ENCODE measurements around the gene SPATA3. TPM values are rescaled to one million over a fixed set of nuclear protein-coding genes. Genes with fewer than 3 reads are reported as not detected.
"Not testable (repeated sequence)": the region's sequence is repeated elsewhere in the genome, so short reads cannot be mapped to it uniquely, and the experiment has no call there.

The SPATA3 gene
- polyA plus RNA-seq, 1 experiment: not detected

- no peak for DNase-seq (ENCODE audit: low read depth, low spot score)
- no peak for TF ChIP-seq CTCF (IDR thresholded peaks at IDR 0.05; ENCODE audit: low read depth, low read length)
- ChIA-PET POLR2A (interaction anchor here (0.5 kb wide), 1 partner anchor 132 kb away, joined by 4 read pairs; no protein-coding TSS in a partner anchor), CTCF (interaction anchor here (0.6 to 2.8 kb wide), 5 partner anchors 20 to 810 kb away, joined by 3 to 9 read pairs (median 5); no protein-coding TSS in a partner anchor)
- Histone ChIP-seq H3K27ac (ENCODE audit: low read depth, low read length) (no peak overlapping the region), H3K4me3 (ENCODE audit: low read depth, low read length) (no peak overlapping the region), H3K9me3 (ENCODE audit: control insufficient read depth, insufficient read depth, low read length) (peaks cover 7% of the 10 kb centered on the region; the same call in 1 of the 2 replicates), H3K27me3 (ENCODE audit: control insufficient read depth, insufficient read depth, low read length) (no peaks in the 10 kb centered on the region)
Measured at GRCh38 chr2:230967113-230967512, 28.8 kb upstream of the SPATA3 start.

GRCh38 chr2:230968314-230968713 lies 27.6 kb upstream of the SPATA3 start:
- H3K9me3 ChIP-seq (ENCODE audit: control insufficient read depth, insufficient read depth, low read length); DNase-seq (ENCODE audit: low read depth, low spot score); H3K27me3 ChIP-seq (ENCODE audit: control insufficient read depth, insufficient read depth, low read length); H3K4me3 ChIP-seq (ENCODE audit: low read depth, low read length); POLR2A ChIA-PET; H3K27ac ChIP-seq (ENCODE audit: low read depth, low read length): not testable (repeated sequence)
- CTCF ChIA-PET: interaction anchor here (0.6 to 2.3 kb wide), 5 partner anchors 18 to 259 kb away, joined by 3 to 7 read pairs (median 4); no protein-coding TSS in a partner anchor

GRCh38 chr2:230968921-230969658 lies 26.8 kb upstream of the SPATA3 start:
- H3K27ac ChIP-seq (ENCODE audit: low read depth, low read length): no peak overlapping the region
- no peak for DNase-seq (ENCODE audit: low read depth, low spot score)
- CTCF ChIA-PET: interaction anchor here (1.6 kb wide), 1 partner anchor 18 kb away, joined by 10 read pairs; no protein-coding TSS in a partner anchor
- H3K9me3 ChIP-seq (ENCODE audit: control insufficient read depth, insufficient read depth, low read length): peaks cover 6% of the 10 kb centered on the region; the same call in 1 of the 2 replicates
- no peak for TF ChIP-seq CTCF (IDR thresholded peaks at IDR 0.05; ENCODE audit: low read depth, low read length)
- H3K27me3 ChIP-seq (ENCODE audit: control insufficient read depth, insufficient read depth, low read length): no peaks in the 10 kb centered on the region
- no peak overlapping the region for H3K4me3 ChIP-seq (ENCODE audit: low read depth, low read length)
- POLR2A ChIA-PET: no interaction called here

- ChIA-PET POLR2A (no interaction called here), CTCF (interaction anchor here (1.6 kb wide), 1 partner anchor 18 kb away, joined by 10 read pairs; no protein-coding TSS in a partner anchor)
- TF ChIP-seq CTCF (IDR thresholded peaks at IDR 0.05; ENCODE audit: low read depth, low read length): no peak
- no peak overlapping the region for H3K4me3 ChIP-seq (ENCODE audit: low read depth, low read length)
- no peaks in the 10 kb centered on the region for H3K27me3 ChIP-seq (ENCODE audit: control insufficient read depth, insufficient read depth, low read length)
- no peak for DNase-seq (ENCODE audit: low read depth, low spot score)
- peaks cover under 1% of the 10 kb centered on the region; the same call in 1 of the 2 replicates for H3K9me3 ChIP-seq (ENCODE audit: control insufficient read depth, insufficient read depth, low read length)
- no peak overlapping the region for H3K27ac ChIP-seq (ENCODE audit: low read depth, low read length)
Measured at GRCh38 chr2:230969659-230970015, 26.3 kb upstream of the SPATA3 start.

GRCh38 chr2:230972046-230972445 lies 23.9 kb upstream of the SPATA3 start:
- Histone ChIP-seq H3K27me3 (ENCODE audit: control insufficient read depth, insufficient read depth, low read length) (peaks cover 2% of the 10 kb centered on the region), H3K27ac (ENCODE audit: low read depth, low read length) (no peak overlapping the region), H3K4me3 (ENCODE audit: low read depth, low read length) (no peak overlapping the region), H3K9me3 (ENCODE audit: control insufficient read depth, insufficient read depth, low read length) (no peaks in the 10 kb centered on the region; the same call in 1 of the 2 replicates)
- no peak for TF ChIP-seq CTCF (IDR thresholded peaks at IDR 0.05; ENCODE audit: low read depth, low read length)
- CTCF ChIA-PET: interaction anchor here (2.3 kb wide), 1 partner anchor 16 kb away, joined by 7 read pairs; no protein-coding TSS in a partner anchor
- POLR2A ChIA-PET: interaction anchor here (0.6 kb wide), 1 partner anchor 822 kb away, joined by 3 read pairs; no protein-coding TSS in a partner anchor
- no peak for DNase-seq (ENCODE audit: low read depth, low spot score)
